ENCODE measurements around the gene RBBP8NL.

- TF ChIP-seq CTCF (IDR thresholded peaks at IDR 0.05; ENCODE audit: borderline replicate concordance, extremely low read depth, low read length, poor library complexity, severe bottlenecking) (no peak), EZH2 (IDR thresholded peaks at IDR 0.05; ENCODE audit: borderline replicate concordance, low read depth, low read length, severe bottlenecking) (no peak)
Observed at GRCh38 chr20:62466806-62467537, 39.6 kb upstream of the RBBP8NL start.

All from DND-41 (cell line).